SH-SY5Y (cell line): ENCODE measurements around the gene ARMC3.

Source experiments
- GATA2 ChIP-seq: IDR thresholded peaks from 2 replicates; pipeline ENCODE4 v1.6.1; 2011; ENCODE audit warnings: mild to moderate bottlenecking, low read depth, low read length
- GATA3 ChIP-seq: IDR thresholded peaks from 2 replicates; pipeline ENCODE4 v1.6.1; 2011; ENCODE audit warnings: low read depth, mild to moderate bottlenecking, low read length, moderate library complexity

DNA sequence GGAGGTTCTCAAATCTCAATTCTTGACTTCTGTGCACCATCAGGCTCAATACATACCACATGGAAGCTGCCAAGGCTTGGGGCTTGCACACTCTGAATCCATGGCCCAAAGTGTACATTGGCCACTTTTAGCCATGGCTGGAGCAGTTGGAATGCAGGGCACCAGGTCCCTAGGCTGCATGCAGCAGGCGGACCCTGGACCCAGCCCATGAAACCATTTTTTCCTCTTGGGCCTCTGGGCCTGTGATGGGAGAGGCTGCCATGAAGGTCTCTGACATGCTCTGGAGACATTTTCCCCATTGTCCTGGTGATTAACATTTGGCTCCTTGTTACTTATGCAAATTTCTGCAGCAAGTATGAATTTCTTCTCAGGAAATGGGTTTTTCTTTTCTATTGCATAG, 19.0 kb upstream of the ARMC3 start:
- no peak for TF ChIP-seq GATA3
- TF ChIP-seq GATA2, result no peak
